Esophagus squamous epithelium (tissue), 5 donors: ENCODE measurements around the gene METTL9. TPM values are rescaled to one million over a fixed set of nuclear protein-coding genes. Genes with fewer than 3 reads are reported as not detected.
"Not testable (repeated sequence)": the region's sequence is repeated elsewhere in the genome, so short reads cannot be mapped to it uniquely, and the experiment has no call there.

Experiments used
- DNase-seq: peaks from one replicate; lab custom pipeline; 2025; lab: John Stamatoyannopoulos, UW
- H3K27ac ChIP-seq, 4 donors: fragments of 200-600 bp; sonication (generic); one replicate each; pipeline ENCODE4 v1.5.1; 2016 to 2019; ENCODE audit warnings: mild to moderate bottlenecking in 1 of 4
- H3K27me3 ChIP-seq, 4 donors: fragments of 200-600 bp; sonication (generic); 1 replicate in 3 of 4; 2 replicates in 1 of 4; pipeline versions ENCODE4 v1.5.1 to v1.6.0; 2017 to 2021; ENCODE audit warnings: antibody characterized with exemption in 1 of 4
- H3K36me3 ChIP-seq, 3 donors: fragments of 200-600 bp; sonication (generic); one replicate each; pipeline ENCODE4 v1.5.1; 2016 to 2019
- H3K4me1 ChIP-seq, 3 donors: fragments of 200-600 bp; sonication (generic); one replicate each; pipeline ENCODE4 v1.5.1; 2017 to 2019
- H3K4me3 ChIP-seq, 4 donors: fragments of 200-600 bp; sonication (generic); 1 replicate in 3 of 4; 2 replicates in 1 of 4; pipeline ENCODE4 v1.5.1; 2016 to 2019; ENCODE audit warnings: mild to moderate bottlenecking in 2 of 4, moderate library complexity in 1 of 4
- H3K9me3 ChIP-seq, 3 donors: fragments of 200-600 bp; sonication (generic); one replicate each; pipeline ENCODE4 v1.5.1; 2016 to 2019
- POLR2A ChIP-seq, 4 donors: fragments of 450-650 bp; IDR thresholded peaks; one replicate each; pipeline ENCODE4 v1.6.1; 2017; ENCODE audit warnings: antibody characterized with exemption in 4 of 4, mild to moderate bottlenecking in 4 of 4, moderate library complexity in 3 of 4
- WGBS, 2 donors: methylation state at CpG; one replicate each; pipeline ENCODE4 v1.1.5; 2018; 5-methylcytosine and 5-hydroxymethylcytosine counted together
- intact Hi-C: fragments of 100-400 bp; cut with DNase I; formaldehyde crosslinking; loops from one replicate; pipeline ENCODE4 v1.15.0; 2022
- total RNA-seq, 4 donors: library from RNA; depleted of rRNA; stranded (reverse); fragments of >200 nt; gene quantifications; one replicate each; pipeline ENCODE4 v1.1.0, GENCODE V29; 2016
- TF ChIP-seq, protein P1 (sequence below), 6 experiments: fragments of 450-650 bp in 4 of 6; fragments of 200-600 bp in 2 of 6; sonication (generic) in 2 of 6; IDR thresholded peaks; one replicate each; pipeline ENCODE4 v1.5.1; 2016 to 2019; ENCODE audit warnings: antibody characterized with exemption in 6 of 6, mild to moderate bottlenecking in 4 of 6, moderate library complexity in 4 of 6
- donor health status: DM: yes; HTN: yes; CAD: no.

METTL9 gene
- total RNA-seq = 100 to 1,000 TPM in 3 of 4 donors, 10 to 100 TPM in 1; 82.3 to 169 (median 140) TPM

DNA sequence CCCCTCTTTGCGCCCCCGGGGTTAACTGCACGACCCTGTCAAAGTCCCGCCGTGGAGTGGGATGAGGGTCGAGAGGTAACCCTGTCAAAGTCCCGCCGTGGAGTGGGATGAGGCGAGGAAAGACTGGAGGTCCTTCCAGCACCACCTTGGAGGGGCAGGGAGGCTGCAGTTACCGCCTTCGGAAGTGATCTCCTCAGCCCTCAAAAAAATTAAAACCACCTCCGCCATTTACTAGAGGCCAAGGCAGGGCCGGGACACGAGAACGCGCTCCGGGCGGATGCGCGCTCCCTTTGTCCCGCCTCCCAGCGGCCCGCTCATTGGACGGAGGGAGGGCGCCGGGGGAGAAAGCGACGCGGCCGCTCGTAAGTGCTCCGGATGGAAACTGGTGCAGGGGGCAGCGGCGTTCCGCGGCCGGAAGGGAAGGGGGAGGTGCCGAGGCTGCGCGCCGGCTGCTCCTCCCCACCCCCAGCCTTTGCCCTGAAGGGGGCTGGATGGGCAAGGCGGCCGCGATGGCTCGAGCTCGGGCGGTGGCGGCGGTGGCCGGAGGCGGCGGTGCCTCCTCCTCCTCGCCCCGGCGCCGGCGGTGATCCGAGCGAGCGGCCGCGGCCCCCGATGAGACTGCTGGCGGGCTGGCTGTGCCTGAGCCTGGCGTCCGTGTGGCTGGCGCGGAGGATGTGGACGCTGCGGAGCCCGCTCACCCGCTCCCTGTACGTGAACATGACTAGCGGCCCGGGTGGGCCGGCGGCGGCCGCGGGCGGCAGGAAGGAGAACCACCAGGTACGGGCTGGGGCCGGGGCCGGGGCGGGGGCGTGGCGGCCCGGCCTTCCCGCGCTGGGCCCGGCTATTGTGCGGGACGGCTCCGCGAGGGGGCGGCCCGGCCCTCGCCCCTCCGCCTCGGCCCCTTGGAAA, at the start of gene METTL9:
Gene METTL9 (plus strand): TSS at position 456 of the 909 bp plus-strand sequence. CDS start 157 bp downstream, at position 613.
- Histone ChIP-seq H3K4me3 (peak within 1 kb of the TSS; percentile 76 to 93 (median 88)), H3K36me3 (no peaks in the 10 kb centered on the region), H3K27me3 (no peaks in the 10 kb centered on the region), H3K4me1 (peaks cover 0 to 52% (median 21%) of the 10 kb centered on the region in 3 donors), H3K9me3 (no peaks in the 10 kb centered on the region), H3K27ac (peak within 1 kb of the TSS; percentile 91 to 97 (median 96))
- peak; percentile 79 for DNase-seq
- TF ChIP-seq, protein P1, sequence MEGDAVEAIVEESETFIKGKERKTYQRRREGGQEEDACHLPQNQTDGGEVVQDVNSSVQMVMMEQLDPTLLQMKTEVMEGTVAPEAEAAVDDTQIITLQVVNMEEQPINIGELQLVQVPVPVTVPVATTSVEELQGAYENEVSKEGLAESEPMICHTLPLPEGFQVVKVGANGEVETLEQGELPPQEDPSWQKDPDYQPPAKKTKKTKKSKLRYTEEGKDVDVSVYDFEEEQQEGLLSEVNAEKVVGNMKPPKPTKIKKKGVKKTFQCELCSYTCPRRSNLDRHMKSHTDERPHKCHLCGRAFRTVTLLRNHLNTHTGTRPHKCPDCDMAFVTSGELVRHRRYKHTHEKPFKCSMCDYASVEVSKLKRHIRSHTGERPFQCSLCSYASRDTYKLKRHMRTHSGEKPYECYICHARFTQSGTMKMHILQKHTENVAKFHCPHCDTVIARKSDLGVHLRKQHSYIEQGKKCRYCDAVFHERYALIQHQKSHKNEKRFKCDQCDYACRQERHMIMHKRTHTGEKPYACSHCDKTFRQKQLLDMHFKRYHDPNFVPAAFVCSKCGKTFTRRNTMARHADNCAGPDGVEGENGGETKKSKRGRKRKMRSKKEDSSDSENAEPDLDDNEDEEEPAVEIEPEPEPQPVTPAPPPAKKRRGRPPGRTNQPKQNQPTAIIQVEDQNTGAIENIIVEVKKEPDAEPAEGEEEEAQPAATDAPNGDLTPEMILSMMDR (IDR thresholded peaks at IDR 0.05) = peak in 2 of 6 experiments; percentile 11 to 30
- peak in 2 of 4 donors; percentile 72 to 95 for TF ChIP-seq POLR2A (IDR thresholded peaks at IDR 0.05)
- intact Hi-C loops = no loop called here
- WGBS, 2 donors = 0% methylated on average over 1 to 4 of the region's 100 CpGs

DNA sequence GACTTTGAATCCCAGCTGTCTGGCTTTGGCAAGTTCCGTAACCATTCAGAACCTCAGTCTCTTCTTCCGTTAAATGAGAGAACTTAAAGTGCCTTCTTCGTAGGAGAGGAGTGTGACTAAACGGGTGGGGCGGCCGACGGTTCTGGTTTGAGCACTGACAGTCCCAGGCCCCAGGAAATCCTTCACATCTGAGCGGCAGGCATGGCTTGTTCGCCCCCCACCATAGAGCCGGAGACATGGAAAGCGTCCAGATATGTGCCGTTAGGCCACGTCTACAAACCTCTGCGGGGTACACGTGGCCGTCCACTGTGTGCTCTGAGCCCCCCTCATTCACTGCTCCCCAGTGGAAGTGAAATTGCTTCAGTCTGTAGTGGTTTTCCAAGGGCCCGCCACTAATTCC, 49.4 kb upstream of the METTL9 start:
- H3K9me3 ChIP-seq, H3K36me3 ChIP-seq, H3K27me3 ChIP-seq, H3K27ac ChIP-seq, DNase-seq, intact Hi-C loops, H3K4me1 ChIP-seq, H3K4me3 ChIP-seq: not testable (repeated sequence)
- WGBS, 2 donors = 83 to 94% methylated on average over 13 to 15 of the region's 17 CpGs

DNA sequence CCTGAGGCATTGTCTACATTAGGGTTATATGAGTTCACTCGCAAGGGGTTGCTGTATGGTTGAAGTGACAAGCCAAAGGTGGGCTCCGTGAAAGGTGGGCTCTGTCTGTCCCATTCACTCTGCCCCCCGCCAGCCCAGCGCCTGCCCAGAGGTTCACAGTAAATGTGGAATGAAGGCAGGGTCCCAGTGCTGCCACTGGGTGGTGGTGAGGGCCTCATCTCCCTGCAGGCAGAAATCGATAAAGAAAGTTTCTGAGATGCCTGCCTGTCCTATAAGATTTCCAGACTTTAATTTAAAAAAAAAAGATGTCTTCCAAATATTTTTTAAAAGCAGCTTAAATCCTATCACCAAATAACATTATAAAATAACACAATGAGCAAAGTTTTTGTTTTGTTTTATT, 48.9 kb upstream of the METTL9 start:
- Histone ChIP-seq H3K27me3 (peaks cover 0 to 14% (median 0%) of the 10 kb centered on the region in 4 donors), H3K4me1 (peaks cover 0 to 10% (median 9%) of the 10 kb centered on the region in 3 donors)
- H3K27ac ChIP-seq, H3K4me3 ChIP-seq, intact Hi-C loops, H3K9me3 ChIP-seq, DNase-seq, H3K36me3 ChIP-seq: not testable (repeated sequence)
- WGBS, 2 donors = 50% methylated on average over 1 of the region's 5 CpGs; no CpG with 5 or more reads in 1 of the 2 donors

DNA sequence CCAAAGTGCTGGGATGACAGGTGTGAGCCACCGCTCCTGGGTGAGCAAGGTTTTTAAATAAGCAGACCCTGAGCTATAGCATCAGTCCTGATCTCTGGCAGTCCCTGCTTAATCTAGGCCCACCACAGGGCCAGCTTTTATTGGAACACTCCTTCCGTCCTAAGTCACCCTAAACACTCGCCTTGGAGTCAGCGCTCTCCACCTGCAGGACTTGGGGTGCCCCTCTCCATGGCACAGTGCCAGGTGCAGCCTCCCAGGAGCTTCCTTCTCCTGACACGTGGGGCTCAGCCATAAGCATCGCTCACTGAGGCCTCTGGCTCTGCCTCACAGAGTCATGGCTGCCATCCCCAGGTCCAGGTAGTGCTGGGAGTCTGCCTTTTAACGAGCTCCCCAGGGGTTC, 48.3 kb upstream of the METTL9 start:
- intact Hi-C loops, H3K9me3 ChIP-seq, H3K4me3 ChIP-seq, H3K27ac ChIP-seq, DNase-seq, H3K36me3 ChIP-seq: not testable (repeated sequence)
- 87 to 89% methylated on average over 3 to 4 of the region's 7 CpGs for WGBS, 2 donors
- Histone ChIP-seq H3K4me1 (peaks cover 0 to 11% (median 9%) of the 10 kb centered on the region in 3 donors), H3K27me3 (peaks cover 0 to 13% (median 0%) of the 10 kb centered on the region in 4 donors)

DNA sequence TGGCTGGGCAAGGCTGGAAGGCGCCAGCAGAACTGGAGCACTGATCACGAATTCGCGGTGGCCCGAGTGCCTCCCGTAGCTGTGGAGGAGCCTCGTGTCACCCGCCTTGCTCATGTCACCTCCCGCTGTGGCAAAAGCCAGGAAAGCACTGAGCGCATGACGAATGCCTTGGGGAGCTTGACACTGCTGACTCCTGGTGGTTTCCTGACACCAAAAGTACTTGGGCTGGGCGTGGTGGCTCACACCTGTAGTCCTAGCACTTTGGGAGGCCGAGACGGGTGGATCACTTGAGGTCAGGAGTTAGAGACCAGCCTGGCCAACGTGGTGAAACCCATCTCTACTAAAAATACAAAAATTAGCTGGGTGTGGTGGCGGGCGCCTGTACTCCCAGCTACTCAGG, 47.8 kb upstream of the METTL9 start:
- H3K9me3 ChIP-seq, H3K4me3 ChIP-seq, H3K36me3 ChIP-seq, intact Hi-C loops, DNase-seq, H3K27ac ChIP-seq: not testable (repeated sequence)
- WGBS, 2 donors = 75 to 86% methylated on average over 6 to 7 of the region's 17 CpGs
- H3K4me1 ChIP-seq = peaks cover 0 to 15% (median 12%) of the 10 kb centered on the region in 3 donors
- peaks cover 0 to 19% (median 0%) of the 10 kb centered on the region in 4 donors for H3K27me3 ChIP-seq

DNA sequence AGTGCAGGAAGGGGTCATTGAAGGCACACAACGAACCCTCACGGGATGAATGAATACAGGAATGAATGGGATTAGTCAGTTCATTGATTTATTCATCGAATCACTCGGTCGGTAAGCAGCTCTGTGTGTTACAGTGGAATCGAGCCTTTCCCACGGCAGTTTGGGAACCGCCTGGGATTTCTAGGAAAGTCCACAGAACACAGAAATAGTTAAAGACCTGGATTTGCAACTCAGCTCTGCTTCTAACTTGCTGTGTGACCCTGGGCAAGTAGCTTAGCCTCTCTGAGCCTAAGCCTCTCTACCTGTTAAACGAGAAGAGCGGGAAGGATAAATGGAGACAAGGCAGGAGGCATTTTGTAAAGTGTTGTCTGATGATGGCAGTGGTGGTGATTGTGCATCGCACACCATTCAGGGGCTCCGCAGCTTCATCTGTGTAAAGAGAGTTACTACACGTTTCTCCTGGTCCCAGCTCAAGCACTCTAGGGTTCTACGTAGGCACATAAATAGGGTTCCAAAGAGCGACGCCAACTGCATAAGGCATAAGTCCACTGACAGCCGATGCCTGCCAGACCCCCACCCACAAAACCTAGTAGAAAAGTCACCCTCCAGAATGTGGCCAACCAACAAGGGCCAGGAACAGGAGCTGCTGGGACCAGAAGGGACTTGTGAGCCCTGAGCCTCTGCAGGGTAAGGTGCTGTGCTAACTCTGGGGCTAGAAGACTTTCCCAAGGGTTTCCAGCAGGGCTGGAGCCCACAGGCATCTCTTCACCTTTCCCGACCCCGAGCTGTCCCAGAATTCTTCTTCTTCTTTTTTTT, 45.7 kb upstream of the METTL9 start:
- WGBS, 2 donors = 75 to 81% methylated on average over 19 of the region's 19 CpGs
- Histone ChIP-seq H3K4me1 (peaks cover 0 to 15% (median 12%) of the 10 kb centered on the region in 3 donors), H3K27me3 (peaks cover 0 to 36% (median 0%) of the 10 kb centered on the region in 4 donors)
- intact Hi-C loops, H3K9me3 ChIP-seq, H3K4me3 ChIP-seq, H3K27ac ChIP-seq, H3K36me3 ChIP-seq, DNase-seq: not testable (repeated sequence)

DNA sequence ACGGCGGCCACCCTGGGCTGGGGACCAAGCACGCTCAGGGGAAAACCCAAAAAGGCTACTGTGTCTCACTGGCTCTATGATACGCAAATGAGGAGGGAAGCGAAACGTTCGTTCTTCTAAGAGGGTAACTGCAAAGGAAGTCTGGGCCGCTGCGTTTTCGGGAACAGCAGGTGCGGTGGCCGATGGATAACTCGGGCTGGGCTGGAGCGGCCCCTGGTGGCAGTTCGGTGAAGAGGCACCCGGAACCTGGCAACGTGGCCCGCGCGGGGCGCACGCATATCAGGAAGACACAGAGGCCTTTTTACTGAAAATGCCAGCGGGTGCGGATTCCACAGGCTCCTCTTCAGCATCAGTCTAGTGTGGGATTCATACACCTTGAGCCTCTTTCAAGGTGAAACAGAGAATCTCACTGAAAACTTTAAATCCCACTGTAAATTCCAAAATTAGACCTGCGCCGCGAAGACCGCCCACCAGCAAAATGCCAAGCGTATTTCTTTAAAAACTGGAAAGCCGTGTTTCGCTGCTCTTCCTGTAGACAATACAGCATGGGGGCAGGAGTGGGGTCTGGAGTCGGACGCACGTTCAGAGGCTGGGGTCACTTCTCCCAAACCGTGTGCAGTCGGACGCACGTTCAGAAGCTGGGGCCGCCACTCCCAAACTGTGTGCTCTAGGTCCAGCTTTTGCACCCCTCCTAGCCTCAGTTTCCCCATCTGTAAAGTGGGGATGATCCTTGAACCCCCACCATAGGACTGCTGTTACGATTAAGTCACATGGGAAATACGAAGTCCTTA, 44.4 kb upstream of the METTL9 start:
- no peak overlapping the region for H3K27ac ChIP-seq
- peaks cover 0 to 15% (median 12%) of the 10 kb centered on the region in 3 donors for H3K4me1 ChIP-seq
- TF ChIP-seq, protein P1 (IDR thresholded peaks at IDR 0.05) = peak; percentile 74 to 100 (median 100)
- TF ChIP-seq POLR2A (IDR thresholded peaks at IDR 0.05) = no peak
- peaks cover 0 to 36% (median 0%) of the 10 kb centered on the region in 4 donors for H3K27me3 ChIP-seq
- intact Hi-C loops = no loop called here
- H3K4me3 ChIP-seq = peak overlapping the region in 2 of 4 donors; percentile 2 to 22
- WGBS, 2 donors = 32% methylated on average over 39 of the region's 41 CpGs
- peak; percentile 82 for DNase-seq
- no peaks in the 10 kb centered on the region for H3K36me3 ChIP-seq
- H3K9me3 ChIP-seq = no peaks in the 10 kb centered on the region

DNA sequence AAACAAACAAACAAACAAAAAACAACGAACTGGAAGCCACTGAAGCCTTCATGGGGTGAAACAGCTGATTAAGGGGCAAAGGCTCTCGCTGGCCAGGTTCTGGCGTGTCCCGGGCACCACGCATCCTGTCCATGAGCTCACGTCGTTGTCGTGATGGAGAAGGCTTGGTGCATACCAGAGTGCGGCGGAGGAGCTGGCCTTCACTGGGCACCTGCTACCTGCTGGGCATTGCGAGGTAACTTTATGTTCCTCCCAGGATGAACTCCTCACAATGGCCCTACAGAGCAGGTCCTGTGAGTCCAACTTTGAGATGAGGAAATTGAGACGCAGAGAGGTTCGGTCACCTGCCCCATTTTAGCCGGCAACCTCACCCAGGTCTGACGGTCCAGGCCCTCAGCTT, 43.8 kb upstream of the METTL9 start:
- DNase-seq, intact Hi-C loops: not testable (repeated sequence)

DNA sequence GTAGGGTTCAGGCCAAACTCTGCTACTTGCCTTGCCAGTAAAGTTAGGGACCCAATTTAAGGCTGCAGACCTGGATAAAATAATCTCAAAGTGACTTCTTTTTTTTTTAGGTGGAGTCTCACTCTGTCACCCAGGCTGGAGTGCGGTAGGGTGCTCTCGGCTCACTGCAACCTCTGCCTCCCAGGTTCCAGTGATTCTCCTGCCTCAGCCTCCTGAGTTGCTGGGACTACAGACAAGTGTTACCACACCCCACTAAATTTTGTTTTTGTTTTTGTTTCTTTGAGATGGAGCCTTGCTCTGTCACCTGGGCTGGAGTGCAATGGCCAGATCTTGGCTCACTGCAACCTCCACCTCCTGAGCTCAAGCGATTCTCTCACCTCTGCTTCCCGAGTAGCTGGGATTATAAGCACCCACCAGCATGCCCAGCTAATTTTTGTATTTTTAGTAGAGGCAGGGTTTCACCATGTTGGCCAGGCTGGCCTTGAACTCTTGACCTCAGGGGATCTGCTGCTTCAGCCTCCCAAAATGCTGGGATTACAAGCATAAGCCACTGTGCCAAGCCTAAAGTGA, 43.3 kb upstream of the METTL9 start:
- DNase-seq, H3K9me3 ChIP-seq, H3K36me3 ChIP-seq, H3K4me3 ChIP-seq, intact Hi-C loops: not testable (repeated sequence)
- Histone ChIP-seq H3K4me1 (peaks cover 0 to 15% (median 12%) of the 10 kb centered on the region in 3 donors), H3K27me3 (peaks cover 0 to 36% (median 0%) of the 10 kb centered on the region in 4 donors), H3K27ac (peak overlapping the region in 2 of 4 donors; percentile 38 to 62)
- 85 to 87% methylated on average over 4 of the region's 4 CpGs for WGBS, 2 donors

More for the DNA sequence above, 43.8 kb upstream of the METTL9 start:
- H3K36me3 ChIP-seq, H3K4me3 ChIP-seq, H3K9me3 ChIP-seq, H3K27ac ChIP-seq: not testable (repeated sequence)
- H3K4me1 ChIP-seq = peaks cover 0 to 15% (median 12%) of the 10 kb centered on the region in 3 donors
- WGBS, 2 donors = 85 to 86% methylated on average over 14 to 15 of the region's 15 CpGs
- H3K27me3 ChIP-seq = peaks cover 0 to 36% (median 0%) of the 10 kb centered on the region in 4 donors
